Gastroesophageal sphincter (tissue), 4 donors: ENCODE measurements around the gene LPP. TPM values are rescaled to one million over a fixed set of nuclear protein-coding genes. Genes with fewer than 3 reads are reported as not detected.
A peak's percentile ranks its signal among the peaks of the same experiment; 100 is the strongest.

ENCODE experiments used
- ATAC-seq: fragments of 150-250 bp; one replicate; pipeline ENCODE4 v1.9.1; 2016; ENCODE audit warnings: mild to moderate bottlenecking, moderate library complexity
- H3K27ac ChIP-seq, 4 donors: fragments of 200-600 bp; sonication (generic) in 3 of 4; 1 replicate in 3 of 4; 2 replicates in 1 of 4; pipeline ENCODE4 v1.5.1; 2016 to 2019
- H3K27me3 ChIP-seq: fragments of 200-600 bp; sonication (generic); one replicate; pipeline ENCODE4 v1.5.1; 2019
- H3K36me3 ChIP-seq, 2 donors: fragments of 200-600 bp; sonication (generic); one replicate each; pipeline ENCODE4 v1.5.1; 2019; ENCODE audit warnings: control low read depth in 1 of 2
- H3K4me1 ChIP-seq, 3 donors: fragments of 200-600 bp; sonication (generic); 1 replicate in 2 of 3; 2 replicates in 1 of 3; pipeline ENCODE4 v1.5.1; 2016 to 2019; ENCODE audit warnings: control low read depth in 2 of 3
- H3K4me3 ChIP-seq, 2 donors: fragments of 200-600 bp; sonication (generic); one replicate each; pipeline ENCODE4 v1.5.1; 2019; ENCODE audit warnings: mild to moderate bottlenecking in 1 of 2, moderate library complexity in 1 of 2
- H3K9me3 ChIP-seq, 3 donors: fragments of 200-600 bp; sonication (generic); one replicate each; pipeline ENCODE4 v1.5.1; 2017 to 2019; ENCODE audit warnings: control low read depth in 2 of 3
- CTCF ChIP-seq, 4 experiments: fragments of 200-600 bp in 2 of 4; fragments of 450-650 bp in 2 of 4; sonication (generic) in 1 of 4; IDR thresholded peaks; one replicate each; pipeline ENCODE4 v1.5.1; 2017 to 2019; ENCODE audit warnings: antibody characterized with exemption in 4 of 4, mild to moderate bottlenecking in 2 of 4, moderate library complexity in 2 of 4
- EP300 ChIP-seq: sonication (generic); formaldehyde crosslinking; IDR thresholded peaks from one replicate; pipeline ENCODE4 v1.6.1; 2017; ENCODE audit warnings: antibody characterized with exemption, mild to moderate bottlenecking
- POLR2A ChIP-seq, 2 donors: fragments of 450-650 bp; IDR thresholded peaks; one replicate each; pipeline ENCODE4 v1.6.1; 2017; ENCODE audit warnings: antibody characterized with exemption in 2 of 2, mild to moderate bottlenecking in 2 of 2, moderate library complexity in 1 of 2
- POLR2AphosphoS5 ChIP-seq: sonication (generic); formaldehyde crosslinking; IDR thresholded peaks from one replicate; pipeline ENCODE4 v1.6.1; 2017; ENCODE audit warnings: antibody characterized with exemption
- whole genome bisulfite sequencing, 2 donors: methylation state at CpG; one replicate each; pipeline ENCODE4 v1.1.5; 2018; ENCODE audit warnings: low coverage in 1 of 2; 5-methylcytosine and 5-hydroxymethylcytosine counted together
- total RNA-seq, 4 donors: library from RNA; depleted of rRNA; stranded (reverse); fragments of >200 nt; gene quantifications; one replicate each; pipeline ENCODE4 v1.1.0, GENCODE V29; 2016

Gene LPP
- total RNA-seq, 4 donors from 2014 or later = 1,243 to 2,297 (median 2,164) TPM

- 24 to 58% methylated on average over 2 to 3 of the region's 3 CpGs for WGBS, 2 donors
- no peak for ATAC-seq
- peaks cover 3 to 66% (median 33%) of the 10 kb centered on the region in 3 donors for H3K4me1 ChIP-seq
- H3K4me3 ChIP-seq = no peak overlapping the region
- H3K27ac ChIP-seq = peak overlapping the region in 1 of 4 donors; percentile 40
- no peaks in the 10 kb centered on the region for H3K9me3 ChIP-seq
- TF ChIP-seq POLR2AphosphoS5 = no peak
- H3K27me3 ChIP-seq = no peaks in the 10 kb centered on the region
- no peaks in the 10 kb centered on the region for H3K36me3 ChIP-seq
Measured at GRCh38 chr3:188674595-188674994, 520.6 kb downstream of the LPP start.

- H3K36me3 ChIP-seq = no peaks in the 10 kb centered on the region
- no peak overlapping the region for H3K4me3 ChIP-seq
- peaks cover 10 to 77% (median 38%) of the 10 kb centered on the region in 3 donors for H3K4me1 ChIP-seq
- no peak overlapping the region for H3K27ac ChIP-seq
- TF ChIP-seq EP300 (no peak), POLR2A (IDR thresholded peaks at IDR 0.05) (no peak), POLR2AphosphoS5 (no peak), CTCF (IDR thresholded peaks at IDR 0.05) (no peak)
- WGBS, 2 donors = 82 to 83% methylated on average over 1 of the region's 1 CpG
- no peaks in the 10 kb centered on the region for H3K9me3 ChIP-seq
- no peak for ATAC-seq
- H3K27me3 ChIP-seq = no peaks in the 10 kb centered on the region
Measured at GRCh38 chr3:188677344-188677743, 523.4 kb downstream of the LPP start.

GRCh38 chr3:188680189-188680588 is 526.2 kb downstream of the LPP start:
- Histone ChIP-seq H3K9me3 (no peaks in the 10 kb centered on the region), H3K27ac (peak overlapping the region; percentile 59 to 74 (median 69)), H3K27me3 (no peaks in the 10 kb centered on the region), H3K4me1 (peaks cover 15 to 72% (median 33%) of the 10 kb centered on the region in 3 donors), H3K4me3 (no peak overlapping the region), H3K36me3 (no peaks in the 10 kb centered on the region)
- ATAC-seq = peak; percentile 28
- TF ChIP-seq CTCF (IDR thresholded peaks at IDR 0.05) (no peak), POLR2AphosphoS5 (peak; percentile 32)
- 17 to 40% methylated on average over 1 of the region's 1 CpG for WGBS, 2 donors

- Histone ChIP-seq H3K27ac (peak overlapping the region in 3 of 4 donors; percentile 59 to 74 (median 73)), H3K9me3 (no peaks in the 10 kb centered on the region), H3K27me3 (no peaks in the 10 kb centered on the region), H3K36me3 (no peaks in the 10 kb centered on the region), H3K4me1 (peaks cover 15 to 72% (median 33%) of the 10 kb centered on the region in 3 donors), H3K4me3 (no peak overlapping the region)
- no peak for ATAC-seq
- no peak for TF ChIP-seq POLR2A (IDR thresholded peaks at IDR 0.05)
- TF ChIP-seq POLR2AphosphoS5 = no peak
- TF ChIP-seq EP300 = no peak
- no peak for TF ChIP-seq CTCF (IDR thresholded peaks at IDR 0.05)
- 17 to 33% methylated on average over 1 to 3 of the region's 3 CpGs for WGBS, 2 donors
Measured at GRCh38 chr3:188680605-188681004, 526.6 kb downstream of the LPP start.

- 40 to 55% methylated on average over 2 to 4 of the region's 4 CpGs for WGBS, 2 donors
- no peak for ATAC-seq
- H3K27me3 ChIP-seq = no peaks in the 10 kb centered on the region
- no peak for TF ChIP-seq CTCF (IDR thresholded peaks at IDR 0.05)
- no peak for TF ChIP-seq POLR2A (IDR thresholded peaks at IDR 0.05)
- no peak for TF ChIP-seq POLR2AphosphoS5
- TF ChIP-seq EP300 = no peak
- H3K9me3 ChIP-seq = no peaks in the 10 kb centered on the region
- H3K4me1 ChIP-seq = peaks cover 15 to 87% (median 38%) of the 10 kb centered on the region in 3 donors
- no peak overlapping the region for H3K4me3 ChIP-seq
- H3K36me3 ChIP-seq = no peaks in the 10 kb centered on the region
- peak overlapping the region; percentile 69 to 74 (median 72) for H3K27ac ChIP-seq
Measured at GRCh38 chr3:188682316-188682715, 528.4 kb downstream of the LPP start.
